Measurements from ENCODE around the gene PPT2. TPM values are rescaled to one million over a fixed set of nuclear protein-coding genes. Genes with fewer than 3 reads are reported as not detected.

Gene PPT2
- total RNA-seq, 1 donor from 2014 or later = 58.6 TPM

DNA sequence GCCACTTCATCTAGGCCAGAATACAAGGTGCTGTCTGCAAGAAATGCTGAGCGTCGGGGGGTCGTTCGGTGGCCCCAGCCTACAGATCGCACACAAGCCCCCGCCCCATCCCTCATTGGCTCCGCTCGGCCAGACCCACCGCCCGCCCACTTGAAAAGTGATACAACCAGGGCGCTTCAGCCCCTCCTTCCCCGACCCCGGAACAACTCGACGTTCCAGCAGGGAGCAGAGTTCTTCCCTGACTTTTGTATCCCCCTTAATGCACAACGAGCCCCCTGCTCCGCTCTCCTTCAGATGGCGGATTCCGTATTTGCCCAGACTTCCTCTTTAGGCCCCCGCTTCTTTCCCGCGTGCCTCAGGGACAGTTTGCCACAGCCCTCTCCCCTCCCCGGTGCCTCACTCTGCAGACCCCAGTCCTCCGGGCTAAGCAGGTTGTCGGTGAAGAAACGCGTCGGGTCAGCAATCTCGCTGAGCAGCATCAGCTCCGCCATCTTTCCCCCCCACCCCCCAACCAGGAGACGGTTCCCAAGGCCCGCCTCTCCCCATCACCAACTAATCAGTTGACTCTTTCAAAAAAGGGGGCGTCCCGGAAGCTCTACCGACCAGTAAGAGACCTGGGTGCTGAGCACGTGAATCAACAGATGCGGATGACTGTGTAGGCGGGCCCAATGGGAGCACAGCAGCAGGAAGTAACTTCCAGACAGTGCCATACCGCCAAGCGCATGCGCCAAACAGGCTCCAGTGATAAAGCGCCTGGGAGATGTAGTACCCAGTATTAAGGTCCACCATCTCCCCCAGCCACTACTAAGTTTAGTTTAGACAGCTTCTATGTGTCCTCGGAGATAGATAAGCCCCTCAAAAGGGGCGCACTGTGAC lies 26.0 kb upstream of the PPT2 start, which contains the start of gene ATF6B:
Gene ATF6B (minus strand): TSS at position 530 of the 876 bp plus-strand sequence. CDS start 39 bp downstream, at position 491.
- H3K36me3 Mint-ChIP-seq = peaks cover 13% of the 10 kb centered on the region

DNA sequence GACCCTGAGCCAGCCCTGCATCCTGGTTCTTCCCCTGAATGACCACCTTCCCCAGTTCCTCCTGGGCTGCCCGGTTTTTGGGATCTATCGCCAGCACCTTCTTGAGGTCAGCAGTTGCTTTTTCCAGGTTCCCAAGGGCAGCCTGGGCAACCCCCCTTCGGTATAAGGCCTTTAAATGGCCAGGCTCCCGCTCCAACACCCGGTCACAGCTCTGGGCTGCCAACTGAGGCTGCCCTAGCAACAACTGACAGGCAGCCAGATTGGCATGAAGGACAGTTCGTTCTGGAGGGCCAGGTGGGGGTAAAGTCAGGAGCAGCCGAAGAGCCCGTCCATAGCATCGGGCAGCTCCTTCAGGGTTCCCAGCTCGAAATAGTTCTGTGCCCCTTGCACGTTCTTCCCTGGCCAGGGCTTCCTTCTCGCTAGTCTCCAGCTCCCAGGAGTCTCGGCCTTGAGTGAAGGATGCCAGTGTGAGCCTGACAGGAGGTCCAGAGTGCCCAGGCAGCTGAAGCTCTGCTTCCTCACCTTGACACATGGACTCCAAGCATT lies 25.1 kb upstream of the PPT2 start:
- DNase-seq (ENCODE audit: low spot score in 2 of 2, unreplicated experiment in 2 of 2) = no peak
- no peaks in the 10 kb centered on the region for H3K9me3 Mint-ChIP-seq
- H3K27me3 Mint-ChIP-seq (ENCODE audit: low read depth) = peaks cover under 1% of the 10 kb centered on the region
- H3K36me3 Mint-ChIP-seq = peaks cover 11% of the 10 kb centered on the region
- TF ChIP-seq, protein P1, sequence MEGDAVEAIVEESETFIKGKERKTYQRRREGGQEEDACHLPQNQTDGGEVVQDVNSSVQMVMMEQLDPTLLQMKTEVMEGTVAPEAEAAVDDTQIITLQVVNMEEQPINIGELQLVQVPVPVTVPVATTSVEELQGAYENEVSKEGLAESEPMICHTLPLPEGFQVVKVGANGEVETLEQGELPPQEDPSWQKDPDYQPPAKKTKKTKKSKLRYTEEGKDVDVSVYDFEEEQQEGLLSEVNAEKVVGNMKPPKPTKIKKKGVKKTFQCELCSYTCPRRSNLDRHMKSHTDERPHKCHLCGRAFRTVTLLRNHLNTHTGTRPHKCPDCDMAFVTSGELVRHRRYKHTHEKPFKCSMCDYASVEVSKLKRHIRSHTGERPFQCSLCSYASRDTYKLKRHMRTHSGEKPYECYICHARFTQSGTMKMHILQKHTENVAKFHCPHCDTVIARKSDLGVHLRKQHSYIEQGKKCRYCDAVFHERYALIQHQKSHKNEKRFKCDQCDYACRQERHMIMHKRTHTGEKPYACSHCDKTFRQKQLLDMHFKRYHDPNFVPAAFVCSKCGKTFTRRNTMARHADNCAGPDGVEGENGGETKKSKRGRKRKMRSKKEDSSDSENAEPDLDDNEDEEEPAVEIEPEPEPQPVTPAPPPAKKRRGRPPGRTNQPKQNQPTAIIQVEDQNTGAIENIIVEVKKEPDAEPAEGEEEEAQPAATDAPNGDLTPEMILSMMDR (IDR thresholded peaks at IDR 0.05; ENCODE audit: unreplicated experiment) = no peak
- H3K4me1 Mint-ChIP-seq = peaks cover 30% of the 10 kb centered on the region
- H3K27ac Mint-ChIP-seq = peak overlapping the region; percentile 98
- H3K4me3 Mint-ChIP-seq = peak overlapping the region; percentile 98

More for the DNA sequence above, 26.0 kb upstream of the PPT2 start, which contains the start of gene ATF6B:
- DNase-seq (ENCODE audit: low spot score in 2 of 2, unreplicated experiment in 2 of 2) = peak; percentile 92 to 95
- H3K9me3 Mint-ChIP-seq = no peaks in the 10 kb centered on the region
- peaks cover 30% of the 10 kb centered on the region for H3K4me1 Mint-ChIP-seq
- TF ChIP-seq, protein P1 (IDR thresholded peaks at IDR 0.05; ENCODE audit: unreplicated experiment) = no peak
- H3K27me3 Mint-ChIP-seq (ENCODE audit: low read depth) = no peaks in the 10 kb centered on the region
- peak within 1 kb of the TSS; percentile 98 for H3K27ac Mint-ChIP-seq
- H3K4me3 Mint-ChIP-seq = peak within 1 kb of the TSS; percentile 98

DNA sequence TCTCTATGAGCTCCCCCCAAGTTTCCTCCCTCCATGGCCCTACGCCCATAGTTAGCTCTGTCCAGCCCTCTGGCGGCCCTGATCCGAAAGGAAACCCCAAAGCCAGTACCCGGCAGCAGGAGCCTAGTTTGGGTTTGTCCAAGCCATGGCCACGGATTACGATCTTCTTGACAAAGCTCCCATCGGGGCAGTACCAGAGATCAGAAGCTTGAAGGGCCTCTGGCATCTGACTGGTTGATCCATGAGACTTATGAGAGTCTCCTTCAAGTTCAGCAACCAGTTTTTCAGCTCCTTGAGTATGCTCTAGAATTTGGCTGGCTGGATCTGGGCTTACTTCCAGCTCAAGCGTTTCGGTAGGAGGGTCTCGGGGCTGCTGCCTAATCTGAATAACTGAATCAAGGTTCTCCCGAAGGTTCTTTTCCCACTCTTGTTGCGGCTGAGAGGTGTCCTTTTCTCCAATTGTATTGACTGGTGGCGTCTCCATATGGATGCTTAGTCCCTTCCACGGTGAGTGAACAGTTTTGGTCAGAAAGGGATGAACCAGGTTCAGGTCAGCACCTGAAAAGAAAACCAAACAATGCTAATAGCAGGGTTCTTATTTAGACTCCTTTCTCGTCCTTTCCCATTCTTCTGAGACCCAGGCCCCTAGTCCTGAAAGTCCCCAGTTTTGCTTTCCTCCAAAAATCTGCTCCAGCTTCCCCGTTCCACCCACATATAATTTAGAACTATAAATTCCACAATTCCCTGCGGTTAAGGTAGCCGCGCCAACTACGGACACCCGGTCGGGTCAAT lies 24.4 kb upstream of the PPT2 start:
- TF ChIP-seq, protein P1 (IDR thresholded peaks at IDR 0.05; ENCODE audit: unreplicated experiment) = no peak
- H3K4me3 Mint-ChIP-seq = peak overlapping the region; percentile 89
- DNase-seq (ENCODE audit: low spot score in 2 of 2, unreplicated experiment in 2 of 2) = no peak
- H3K27me3 Mint-ChIP-seq (ENCODE audit: low read depth) = peaks cover 4% of the 10 kb centered on the region
- H3K36me3 Mint-ChIP-seq = peaks cover 6% of the 10 kb centered on the region
- H3K4me1 Mint-ChIP-seq = peaks cover 30% of the 10 kb centered on the region
- peak overlapping the region; percentile 98 for H3K27ac Mint-ChIP-seq
- H3K9me3 Mint-ChIP-seq = no peaks in the 10 kb centered on the region

DNA sequence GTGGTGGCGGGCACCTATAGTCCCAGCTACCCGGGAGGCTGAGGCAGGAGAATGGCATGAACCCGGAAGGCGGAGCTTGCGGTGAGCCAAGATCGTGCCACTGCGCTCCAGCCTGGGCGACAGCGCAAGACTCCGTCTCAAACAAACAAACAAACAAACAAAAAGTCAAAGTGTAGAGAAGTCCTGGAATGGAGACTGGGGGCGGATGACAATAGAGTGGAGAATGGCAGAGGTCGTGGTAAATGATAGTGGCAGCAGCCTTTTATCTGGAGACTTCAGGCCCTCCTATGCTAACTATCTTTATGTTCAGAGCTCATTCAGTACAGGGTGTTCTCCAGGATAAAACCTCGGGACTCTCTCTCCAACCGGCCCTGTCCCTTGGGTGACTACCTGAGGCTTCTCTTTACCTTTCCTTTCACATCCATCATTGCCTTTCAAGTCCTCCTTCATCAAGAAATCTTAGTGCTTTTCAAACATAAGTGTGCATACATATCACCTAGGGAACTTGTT lies 22.4 kb upstream of the PPT2 start:
- Mint-ChIP-seq H3K36me3 (no peaks in the 10 kb centered on the region), H3K27ac (no peak overlapping the region)

DNA sequence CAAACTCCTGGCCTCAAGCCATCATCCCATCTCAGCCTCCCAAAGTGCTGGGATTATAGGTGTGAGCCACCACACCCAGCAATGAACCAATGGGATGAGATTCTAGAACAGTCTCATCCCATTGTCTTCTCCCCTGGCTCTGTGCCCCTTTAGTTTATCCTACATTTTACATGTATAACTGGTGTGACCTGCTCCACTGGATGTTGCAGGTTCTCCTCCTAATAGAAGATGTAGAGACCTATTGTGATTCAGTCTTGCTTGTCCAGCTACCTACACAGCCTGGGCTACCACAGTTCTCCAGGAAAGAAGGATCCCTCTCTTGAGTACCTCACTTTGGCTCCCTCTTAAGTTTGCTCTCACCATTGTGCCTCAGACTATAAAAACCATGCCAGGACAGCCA lies 21.8 kb upstream of the PPT2 start:
- Mint-ChIP-seq H3K27me3 (ENCODE audit: low read depth) (peaks cover 14% of the 10 kb centered on the region), H3K9me3 (no peaks in the 10 kb centered on the region), H3K27ac (no peak overlapping the region), H3K36me3 (no peaks in the 10 kb centered on the region), H3K4me3 (peak overlapping the region; percentile 1), H3K4me1 (peaks cover 25% of the 10 kb centered on the region)
- TF ChIP-seq, protein P1 (IDR thresholded peaks at IDR 0.05; ENCODE audit: unreplicated experiment) = no peak
- DNase-seq (ENCODE audit: low spot score in 2 of 2, unreplicated experiment in 2 of 2) = no peak

More for the DNA sequence above, 22.4 kb upstream of the PPT2 start:
- DNase-seq (ENCODE audit: low spot score in 2 of 2, unreplicated experiment in 2 of 2) = no peak
- Mint-ChIP-seq H3K4me3 (peak overlapping the region; percentile 31), H3K27me3 (ENCODE audit: low read depth) (peaks cover 14% of the 10 kb centered on the region), H3K9me3 (no peaks in the 10 kb centered on the region), H3K4me1 (peaks cover 30% of the 10 kb centered on the region)
- TF ChIP-seq, protein P1 (IDR thresholded peaks at IDR 0.05; ENCODE audit: unreplicated experiment) = no peak

All from mesothelial cell of epicardium (in vitro differentiated cells).